Measurements from ENCODE around the gene RNF31.
"Not testable (repeated sequence)": the region's sequence is repeated elsewhere in the genome, so short reads cannot be mapped to it uniquely, and the experiment has no call there.

RNF31 gene

GRCh38 chr14:24102357-24103048 is 44.8 kb upstream of the RNF31 start:
- TF ChIP-seq CTCF (conservative IDR thresholded peaks at IDR 0.05; ENCODE audit: low read depth) = no peak
- ChIA-PET CTCF (no interaction called here), POLR2A (ENCODE audit: low non-redundant PET) (interaction anchor here (0.6 kb wide), 1 partner anchor 20 kb away, joined by 3 read pairs; no protein-coding TSS in a partner anchor)
- no peak for DNase-seq (ENCODE audit: low spot score)
- no peak overlapping the region for H3K27ac ChIP-seq

GRCh38 chr14:24103451-24103850 is 43.8 kb upstream of the RNF31 start:
- CTCF ChIA-PET = no interaction called here
- peak overlapping the region; percentile 2; the same call in 1 of the 2 replicates for H3K27ac ChIP-seq
- no peak for DNase-seq (ENCODE audit: low spot score)
- POLR2A ChIA-PET (ENCODE audit: low non-redundant PET) = no interaction called here
- no peak for TF ChIP-seq CTCF (conservative IDR thresholded peaks at IDR 0.05; ENCODE audit: low read depth)

GRCh38 chr14:24105609-24106239 is 41.6 kb upstream of the RNF31 start:
- H3K27ac ChIP-seq; POLR2A ChIA-PET (ENCODE audit: low non-redundant PET); DNase-seq (ENCODE audit: low spot score): not testable (repeated sequence)
- CTCF ChIA-PET = interaction anchor here (0.5 to 0.9 kb wide), 2 partner anchors 55 to 91 kb away, joined by 3 read pairs; no protein-coding TSS in a partner anchor

- POLR2A ChIA-PET (ENCODE audit: low non-redundant PET) = no interaction called here
- no peak for DNase-seq (ENCODE audit: low spot score)
- no peak overlapping the region for H3K27ac ChIP-seq
- no peak for TF ChIP-seq CTCF (conservative IDR thresholded peaks at IDR 0.05; ENCODE audit: low read depth)
- CTCF ChIA-PET = interaction anchor here (0.5 to 0.9 kb wide), 2 partner anchors 54 to 90 kb away, joined by 3 read pairs; no protein-coding TSS in a partner anchor
Observed at GRCh38 chr14:24106672-24107271, 40.5 kb upstream of the RNF31 start.

- DNase-seq (ENCODE audit: low spot score) = no peak
- ChIA-PET POLR2A (ENCODE audit: low non-redundant PET) (interaction anchor here (1.1 kb wide), 1 partner anchor 14 kb away, joined by 5 read pairs; the partner anchor contains the start of gene PCK2), CTCF (interaction anchor here (0.5 to 3.6 kb wide), 21 partner anchors 9 to 1891 kb away, joined by 3 to 39 read pairs (median 4); no protein-coding TSS in a partner anchor)
- TF ChIP-seq CTCF (conservative IDR thresholded peaks at IDR 0.05; ENCODE audit: low read depth) = no peak
- no peak overlapping the region for H3K27ac ChIP-seq
Observed at GRCh38 chr14:24108336-24108874, 38.9 kb upstream of the RNF31 start.

GRCh38 chr14:24110060-24110459 is 37.2 kb upstream of the RNF31 start:
- ChIA-PET POLR2A (ENCODE audit: low non-redundant PET) (no interaction called here), CTCF (interaction anchor here (0.6 to 3.6 kb wide), 3 partner anchors 48 to 532 kb away, joined by 3 to 39 read pairs (median 4); no protein-coding TSS in a partner anchor)
- TF ChIP-seq CTCF (conservative IDR thresholded peaks at IDR 0.05; ENCODE audit: low read depth) = no peak
- H3K27ac ChIP-seq = peak overlapping the region; percentile 64
- DNase-seq (ENCODE audit: low spot score) = no peak
